GM21529 (cell line): ENCODE results near the gene TSPAN18.

Source experiments
- ATAC-seq: cut with Tn5 transposase; IDR thresholded peaks from one replicate; pipeline ENCODE4 v1.9.1; 2021; ENCODE audit not compliant: unreplicated experiment

TSPAN18 gene

GRCh38 chr11:44776551-44777208, 49.9 kb downstream of the TSPAN18 start:
- ATAC-seq: no peak

GRCh38 chr11:44777209-44778194, 50.7 kb downstream of the TSPAN18 start:
- no peak for ATAC-seq

GRCh38 chr11:44778195-44779100, 51.7 kb downstream of the TSPAN18 start:
- ATAC-seq: no peak

GRCh38 chr11:44779736-44780520, 53.2 kb downstream of the TSPAN18 start:
- ATAC-seq: no peak

GRCh38 chr11:44780940-44781631, 54.3 kb downstream of the TSPAN18 start:
- ATAC-seq: no peak

GRCh38 chr11:44781655-44782054, 54.9 kb downstream of the TSPAN18 start:
- no peak for ATAC-seq

- no peak for ATAC-seq
Observed at GRCh38 chr11:44782478-44782877, 55.7 kb downstream of the TSPAN18 start.

GRCh38 chr11:44784436-44784760, 57.6 kb downstream of the TSPAN18 start:
- no peak for ATAC-seq

GRCh38 chr11:44784851-44785250, 58.1 kb downstream of the TSPAN18 start:
- no peak for ATAC-seq

- ATAC-seq: no peak
Observed at GRCh38 chr11:44785856-44786607, 59.3 kb downstream of the TSPAN18 start.

- no peak for ATAC-seq
Observed at GRCh38 chr11:44787070-44787469, 60.3 kb downstream of the TSPAN18 start.

GRCh38 chr11:44787981-44788380, 61.2 kb downstream of the TSPAN18 start:
- no peak for ATAC-seq

- ATAC-seq: no peak
Observed at GRCh38 chr11:44788536-44789261, 61.9 kb downstream of the TSPAN18 start.

GRCh38 chr11:44789496-44789895, 62.7 kb downstream of the TSPAN18 start:
- no peak for ATAC-seq

GRCh38 chr11:44790211-44790610, 63.4 kb downstream of the TSPAN18 start:
- ATAC-seq: no peak

GRCh38 chr11:44791316-44791925, 64.7 kb downstream of the TSPAN18 start:
- no peak for ATAC-seq

GRCh38 chr11:44792171-44792570, 65.4 kb downstream of the TSPAN18 start:
- ATAC-seq: no peak
